ENCODE measurements around the gene SLCO1B1.

- TF ChIP-seq SIN3A (IDR thresholded peaks at IDR 0.05; ENCODE audit: borderline replicate concordance, insufficient read depth, low read length) (no peak), TAF1 (IDR thresholded peaks at IDR 0.05; ENCODE audit: borderline replicate concordance, insufficient read depth, low read length) (no peak), POLR2AphosphoS5 (IDR thresholded peaks at IDR 0.05; ENCODE audit: low read depth, low read length) (no peak)
These were observed 41.1 kb downstream of the SLCO1B1 start for GRCh38 chr12:21172079-21172478.

Data from PFSK-1 (cell line).